ENCODE measurements around the gene EPAS1.

DNA sequence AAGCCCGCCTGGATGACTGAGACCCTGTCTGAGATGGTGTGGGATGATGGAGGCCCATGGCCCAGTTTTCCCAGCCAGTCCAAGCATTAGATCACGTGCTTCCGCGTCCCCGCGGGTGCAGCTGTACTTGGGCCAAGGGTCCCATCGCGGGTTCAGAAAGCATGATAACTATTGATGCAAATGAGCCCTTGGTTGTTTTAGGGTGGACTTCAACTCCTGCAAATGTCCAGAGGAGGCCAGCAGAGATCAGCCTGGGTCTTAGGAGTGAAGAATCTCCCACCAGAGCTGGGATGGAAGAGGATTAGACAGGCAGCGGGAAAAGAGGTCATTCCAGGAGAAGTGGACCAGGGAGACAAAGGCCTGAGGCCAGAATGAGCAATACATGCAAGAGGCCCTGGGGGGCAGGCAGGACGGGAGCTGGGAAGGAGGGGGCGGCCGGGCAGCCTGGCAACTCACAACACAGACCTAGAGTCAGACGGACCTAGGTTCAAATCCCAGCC lies 92.3 kb downstream of the EPAS1 start:
- TF ChIP-seq YY1 (IDR thresholded peaks at IDR 0.05; ENCODE audit: insufficient read depth, insufficient read length): no peak
- no peak for TF ChIP-seq SUZ12 (IDR thresholded peaks at IDR 0.05; ENCODE audit: extremely low read depth, insufficient read depth, insufficient read length)
- TF ChIP-seq ZNF274 (IDR thresholded peaks at IDR 0.05; ENCODE audit: low read depth, low read length): no peak
